Measurements from ENCODE around the gene KPNA2.

- TF ChIP-seq, protein P1, sequence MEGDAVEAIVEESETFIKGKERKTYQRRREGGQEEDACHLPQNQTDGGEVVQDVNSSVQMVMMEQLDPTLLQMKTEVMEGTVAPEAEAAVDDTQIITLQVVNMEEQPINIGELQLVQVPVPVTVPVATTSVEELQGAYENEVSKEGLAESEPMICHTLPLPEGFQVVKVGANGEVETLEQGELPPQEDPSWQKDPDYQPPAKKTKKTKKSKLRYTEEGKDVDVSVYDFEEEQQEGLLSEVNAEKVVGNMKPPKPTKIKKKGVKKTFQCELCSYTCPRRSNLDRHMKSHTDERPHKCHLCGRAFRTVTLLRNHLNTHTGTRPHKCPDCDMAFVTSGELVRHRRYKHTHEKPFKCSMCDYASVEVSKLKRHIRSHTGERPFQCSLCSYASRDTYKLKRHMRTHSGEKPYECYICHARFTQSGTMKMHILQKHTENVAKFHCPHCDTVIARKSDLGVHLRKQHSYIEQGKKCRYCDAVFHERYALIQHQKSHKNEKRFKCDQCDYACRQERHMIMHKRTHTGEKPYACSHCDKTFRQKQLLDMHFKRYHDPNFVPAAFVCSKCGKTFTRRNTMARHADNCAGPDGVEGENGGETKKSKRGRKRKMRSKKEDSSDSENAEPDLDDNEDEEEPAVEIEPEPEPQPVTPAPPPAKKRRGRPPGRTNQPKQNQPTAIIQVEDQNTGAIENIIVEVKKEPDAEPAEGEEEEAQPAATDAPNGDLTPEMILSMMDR (optimal IDR thresholded peaks at IDR 0.05 in 1 of 3, IDR thresholded peaks at IDR 0.05 in 1 of 3, conservative IDR thresholded peaks at IDR 0.05 in 1 of 3; ENCODE audit: extremely low read depth in 1 of 3, insufficient read depth in 2 of 3, low read length in 3 of 3): no peak
- TF ChIP-seq EZH2 (IDR thresholded peaks at IDR 0.05; ENCODE audit: low read length): no peak
Measured at GRCh38 chr17:68060336-68060735, 24.8 kb downstream of the KPNA2 start.

Measured in keratinocyte (primary cell).